ENCODE results near the gene LRCH4.

The LRCH4 gene

GRCh38 chr7:100585511-100586265 lies at the start of gene LRCH4:
LRCH4 (minus strand) TSS chr7:100586129; CDS start chr7:100586100, 29 bp downstream.
- DNase-seq: peak; percentile 60

DNA sequence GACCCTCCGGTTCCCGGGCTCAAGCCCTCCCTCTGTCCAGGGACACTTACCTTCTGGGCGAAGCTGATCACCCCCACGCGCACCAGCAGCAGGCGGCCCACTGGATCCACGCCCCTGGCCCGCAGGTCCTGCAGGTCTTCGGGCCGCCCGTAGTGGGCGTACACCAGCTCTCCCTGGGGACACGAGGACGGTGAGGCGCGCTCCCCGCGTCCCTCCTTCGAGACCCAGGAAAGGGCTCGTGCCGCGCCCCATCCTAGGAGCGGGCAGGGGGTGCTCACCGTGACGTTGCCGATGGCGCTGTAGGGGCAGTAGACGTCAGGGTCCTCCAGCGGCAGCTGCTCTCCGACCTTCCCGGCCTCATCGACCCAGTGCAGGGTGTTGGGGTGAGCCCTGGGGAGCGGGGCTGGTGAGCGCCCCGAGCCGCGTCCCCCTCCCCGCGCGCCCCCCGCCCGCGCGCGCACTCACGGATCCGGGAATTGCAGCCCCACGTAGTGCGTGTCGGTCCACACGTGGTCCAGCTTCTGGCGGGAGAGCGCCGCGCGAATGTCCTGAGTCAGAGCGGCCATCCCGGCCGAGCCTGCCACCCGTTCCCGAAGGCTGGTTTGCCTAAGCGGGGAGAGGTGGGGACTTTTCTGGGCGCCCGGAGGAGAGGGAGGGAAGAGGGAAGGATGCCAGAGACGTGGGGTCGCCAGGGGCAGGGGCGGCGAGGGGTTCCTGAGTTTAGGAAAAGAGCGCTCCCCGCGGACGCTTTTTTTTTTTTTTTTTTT lies 47.2 kb upstream of the LRCH4 start:
- DNase-seq: peak; percentile 80

DNA sequence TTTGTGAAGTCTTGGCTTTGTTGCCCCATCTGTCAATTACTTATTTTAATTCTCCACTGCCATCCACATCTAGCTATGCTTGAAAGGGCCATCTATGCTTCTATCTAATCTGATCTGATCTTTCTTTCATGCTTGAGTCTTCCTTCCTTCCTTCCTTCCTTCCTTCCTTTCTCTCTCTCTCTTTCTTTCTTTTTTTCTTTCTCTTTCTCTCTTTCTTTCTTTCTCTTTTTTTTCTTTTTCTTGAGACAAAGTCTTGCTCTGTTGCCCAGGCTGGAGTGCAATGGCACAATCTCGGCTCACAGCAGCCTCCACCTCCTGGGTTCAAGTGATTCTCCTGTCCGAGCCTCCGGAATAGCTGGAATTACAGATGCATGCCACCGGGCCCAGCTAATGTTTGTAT lies 44.1 kb upstream of the LRCH4 start:
- DNase-seq: no peak

- DNase-seq: peak; percentile 82
These were observed 43.3 kb upstream of the LRCH4 start for GRCh38 chr7:100629117-100629716.

DNA sequence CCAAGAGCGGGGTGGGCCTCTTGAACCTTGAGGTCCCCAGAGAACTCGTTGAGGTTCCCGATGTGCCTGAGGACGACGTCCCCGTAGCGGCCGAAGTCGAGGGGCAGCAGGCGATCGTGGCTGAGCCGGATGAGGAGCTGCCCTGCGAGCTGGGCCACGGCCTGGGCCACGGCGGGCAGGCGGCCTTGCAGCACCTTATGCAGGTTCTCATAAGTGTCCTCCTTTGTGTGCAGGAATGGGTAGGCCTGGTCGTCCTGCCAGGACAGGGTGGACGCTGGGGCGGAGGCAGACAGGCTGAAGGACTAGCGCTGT lies 41.3 kb upstream of the LRCH4 start:
- DNase-seq: peak; percentile 10

DNA sequence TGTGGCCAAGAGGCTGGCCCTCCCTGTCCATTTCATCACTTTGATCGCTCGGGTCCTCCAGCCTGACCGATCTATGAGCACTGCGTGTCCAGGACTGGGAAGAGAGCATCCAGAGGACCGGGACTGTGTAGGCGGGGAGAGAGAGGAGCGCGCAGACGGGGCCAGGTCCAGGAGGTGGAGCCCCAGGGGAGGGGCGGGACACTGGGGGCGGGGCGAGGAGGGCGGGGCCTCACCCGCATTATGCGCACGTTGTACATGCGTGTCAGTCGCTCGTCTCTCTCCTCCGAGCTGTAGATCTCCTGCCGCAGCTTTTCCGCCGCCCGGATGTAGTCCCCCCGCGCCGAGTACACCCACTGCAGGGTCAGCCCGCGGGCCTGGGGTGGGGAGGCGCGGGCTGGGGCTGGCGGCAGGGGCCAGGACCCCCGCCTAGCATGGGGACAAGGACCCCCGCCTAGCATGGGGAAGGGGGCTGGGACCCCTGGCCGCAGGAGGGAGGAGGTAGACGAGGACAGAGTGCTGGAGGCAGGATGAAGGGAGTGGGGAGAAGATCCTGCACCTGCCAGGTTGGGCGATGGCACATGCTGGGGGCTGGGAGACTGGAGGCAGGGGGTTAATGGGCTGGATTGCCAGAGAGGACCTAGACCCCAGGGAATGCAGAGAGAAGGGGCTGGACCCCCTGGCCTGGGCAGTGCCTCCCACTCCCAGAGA lies 40.8 kb upstream of the LRCH4 start:
- peak; percentile 93 for DNase-seq

GRCh38 chr7:100626055-100626454 lies 40.1 kb upstream of the LRCH4 start:
- peak; percentile 23 for DNase-seq

DNA sequence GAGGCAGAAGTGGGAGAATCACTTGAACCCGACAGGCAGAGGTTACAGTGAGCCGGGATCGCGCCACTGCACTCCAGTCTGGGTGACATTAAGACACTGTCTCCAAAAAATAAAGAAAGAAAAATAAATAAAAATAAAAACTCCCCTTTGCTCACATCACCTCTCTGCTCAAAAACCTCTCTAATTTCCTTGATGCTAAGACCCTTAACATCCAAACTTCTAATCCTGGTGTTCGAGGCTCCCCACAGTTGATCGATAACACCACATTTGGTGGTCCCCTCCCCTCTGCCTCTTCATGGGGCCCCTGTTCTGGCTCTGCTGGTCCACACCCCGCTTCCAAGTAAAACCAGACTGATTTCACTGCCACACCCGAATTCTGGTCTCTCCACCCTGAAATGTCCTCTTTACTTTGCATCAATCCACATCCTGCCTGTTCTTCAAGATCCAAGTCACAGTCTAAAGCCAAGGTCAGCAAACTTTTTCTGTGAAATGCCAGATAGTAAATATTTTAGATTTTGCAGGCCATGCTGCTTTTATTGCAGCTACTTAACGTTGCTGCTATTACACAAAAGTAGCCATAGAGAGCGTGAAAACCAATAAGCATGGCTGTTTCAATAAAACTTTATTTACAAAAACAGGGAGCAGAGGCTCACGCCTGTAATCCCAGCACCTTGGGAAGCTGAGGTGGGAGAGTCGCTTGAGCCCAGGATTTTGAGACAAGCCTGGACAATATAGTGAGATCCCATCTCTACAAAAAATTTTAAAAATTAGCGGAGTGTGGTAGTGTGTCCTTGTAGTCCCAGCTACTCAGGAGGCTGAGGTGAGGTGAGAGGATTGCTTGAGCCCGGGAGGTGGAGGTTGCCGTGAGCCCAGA lies 38.3 kb upstream of the LRCH4 start:
- peak; percentile 93 for DNase-seq

GRCh38 chr7:100621554-100621953 lies 35.6 kb upstream of the LRCH4 start:
- no peak for DNase-seq

- DNase-seq: no peak
These were observed 34.9 kb upstream of the LRCH4 start for GRCh38 chr7:100620804-100621203.

DNA sequence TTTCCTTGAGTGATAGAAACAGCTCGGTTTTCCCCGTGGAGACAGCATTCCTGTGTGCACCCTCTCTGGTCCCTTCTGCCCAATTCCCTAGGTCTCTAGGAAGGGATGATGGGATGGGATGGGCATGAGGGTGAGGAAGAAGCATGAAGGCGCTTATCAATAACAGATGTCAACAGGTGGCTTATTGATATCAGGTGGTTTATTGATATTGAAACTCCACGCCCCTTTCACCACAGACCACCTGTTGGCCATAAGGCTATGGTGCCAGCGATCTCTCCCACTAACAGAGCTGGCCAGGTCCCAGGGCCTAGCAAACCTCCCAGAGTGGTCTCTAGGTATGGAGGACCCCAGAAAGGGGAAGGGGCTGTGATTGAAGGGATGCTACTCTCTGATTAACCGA lies 34.3 kb upstream of the LRCH4 start:
- no peak for DNase-seq

DNA sequence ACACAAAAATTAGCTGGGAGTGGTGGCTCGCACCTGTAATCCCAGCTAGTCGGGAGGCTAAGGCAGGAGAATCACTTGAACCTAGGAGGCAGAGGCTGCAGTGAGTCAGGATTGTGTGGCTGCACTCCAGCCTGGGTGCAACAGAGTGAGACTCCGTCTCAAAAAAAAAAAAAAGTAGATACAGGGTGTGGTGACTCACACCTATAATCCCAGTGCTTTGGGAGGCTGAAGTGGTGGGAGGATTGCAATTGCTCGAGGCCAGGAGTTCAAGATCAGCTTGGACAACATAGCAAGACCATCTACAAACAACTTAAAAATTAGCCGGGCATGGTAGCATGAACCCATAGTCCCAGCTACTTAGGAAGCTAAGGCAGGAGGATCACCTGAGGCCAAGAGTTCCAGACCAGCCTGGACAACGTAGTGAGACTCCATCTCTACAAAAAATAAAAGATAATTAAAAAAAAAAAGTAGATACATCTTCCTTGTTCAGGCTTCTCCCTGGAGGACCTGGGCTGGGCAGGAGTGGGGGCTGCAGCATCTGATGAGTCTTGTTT lies 28.5 kb upstream of the LRCH4 start:
- no peak for DNase-seq

GRCh38 chr7:100613412-100614175 lies 27.7 kb upstream of the LRCH4 start:
- peak; percentile 55 for DNase-seq

DNA sequence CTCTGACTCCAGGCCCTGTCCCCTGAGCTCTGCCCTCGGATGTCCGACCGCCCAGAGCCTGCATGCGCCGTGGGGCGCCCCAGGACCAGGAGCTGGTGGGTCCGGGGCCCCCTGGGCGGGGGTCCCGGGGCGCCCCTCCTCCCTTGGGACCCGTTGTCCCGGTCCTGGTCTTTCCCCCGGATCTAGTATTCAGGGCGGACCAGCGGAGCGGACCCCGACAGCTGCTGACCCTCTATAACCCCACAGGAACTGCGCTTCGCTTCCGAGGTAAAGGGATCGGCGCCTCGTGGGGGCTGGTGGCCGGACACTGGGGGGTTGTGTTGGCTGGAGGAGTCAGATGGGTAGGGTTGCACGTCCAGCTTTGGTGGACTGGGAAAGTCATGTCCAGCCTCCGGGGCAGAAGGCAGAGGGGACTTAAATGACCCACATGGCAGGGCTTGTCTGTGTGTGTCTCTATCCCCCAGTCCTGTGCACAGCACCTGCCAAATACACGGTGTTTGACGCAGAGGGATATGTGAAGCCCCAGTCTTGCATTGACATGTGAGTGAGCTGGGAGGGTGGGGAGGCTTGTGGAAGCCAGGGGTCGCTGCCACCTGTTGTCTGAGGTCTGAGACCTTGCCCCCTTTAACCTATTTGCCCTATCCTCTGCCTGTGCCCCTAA lies 26.9 kb upstream of the LRCH4 start:
- peak; percentile 70 for DNase-seq

DNA sequence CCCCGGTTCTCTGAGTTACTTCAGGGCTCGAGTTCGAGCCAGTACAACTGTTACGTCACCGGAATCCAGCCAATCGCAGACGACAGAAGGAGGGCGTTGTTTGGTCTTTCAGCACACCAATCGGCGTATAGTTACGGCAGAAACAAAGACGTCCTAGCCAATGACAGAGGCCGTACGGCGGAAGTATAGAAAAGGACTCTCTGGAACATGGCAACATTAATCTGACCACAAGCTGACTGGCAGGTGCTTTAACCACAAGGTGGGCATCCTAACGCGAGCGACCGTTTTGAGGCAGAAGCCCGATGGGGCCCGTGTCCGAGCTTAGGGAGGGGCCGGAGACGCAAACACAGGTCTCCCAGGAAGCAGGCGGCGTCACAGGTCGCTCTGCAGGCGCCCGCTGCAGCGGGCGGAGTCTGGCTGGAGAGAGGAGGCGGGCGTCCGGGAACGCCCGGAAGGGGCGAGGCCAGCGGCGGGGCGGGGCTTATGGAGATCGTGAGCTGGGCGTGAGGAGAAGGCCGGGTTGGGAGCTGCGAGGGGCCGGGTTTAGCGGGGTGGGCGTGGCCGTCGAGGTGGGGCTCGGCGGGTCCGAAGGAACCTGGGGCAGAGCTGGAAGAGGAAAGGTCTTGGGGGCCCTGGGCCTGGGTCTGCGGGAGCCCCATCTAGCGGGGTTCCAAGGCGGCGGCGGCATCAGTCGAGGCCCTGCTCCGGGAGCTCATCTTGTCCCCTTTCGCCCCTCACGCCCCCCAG lies 26.2 kb upstream of the LRCH4 start, which contains the start of gene MOSPD3:
Gene MOSPD3 (plus strand): TSS at position 558 of the 747 bp plus-strand sequence. CDS start 252 bp downstream, outside the sequence.
- peak; percentile 100 for DNase-seq

DNA sequence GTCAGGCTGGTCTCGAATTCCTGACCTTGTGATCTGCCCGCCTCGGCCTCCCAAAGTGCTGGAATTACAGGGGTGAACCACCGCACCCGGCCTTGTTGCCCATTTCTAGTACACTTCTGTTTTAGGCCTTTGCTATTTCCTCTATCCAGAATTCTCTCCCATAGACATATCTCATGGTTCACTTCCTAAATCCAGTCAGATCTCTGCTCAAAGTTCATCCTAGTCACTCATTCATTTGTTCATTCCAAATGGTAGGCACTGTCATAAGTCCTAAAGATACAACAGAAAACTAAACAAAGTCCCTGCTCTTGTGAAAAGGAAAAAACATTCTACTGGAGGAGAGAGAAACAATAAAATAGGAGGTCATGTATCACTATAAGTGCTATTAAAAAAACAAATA lies 24.0 kb upstream of the LRCH4 start:
- no peak for DNase-seq

DNA sequence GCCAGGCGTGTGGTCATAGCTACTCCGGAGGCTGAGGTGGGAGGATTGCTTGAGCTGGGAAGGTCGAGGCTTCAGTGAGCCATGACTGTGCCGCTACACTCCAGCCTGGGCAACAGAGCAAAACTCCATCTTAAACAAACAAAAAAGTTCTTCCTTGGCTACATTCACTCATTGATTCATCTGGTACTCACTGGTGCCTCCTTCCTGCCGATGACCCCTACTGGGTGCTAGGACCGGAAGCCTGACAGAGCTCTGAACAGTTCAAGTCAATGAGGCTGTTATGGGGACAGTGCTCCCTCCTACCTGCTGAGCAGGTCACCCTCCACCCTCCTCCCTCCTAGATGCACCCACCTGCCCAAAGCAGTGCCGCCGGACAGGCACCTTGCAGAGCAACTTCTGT lies 21.2 kb upstream of the LRCH4 start:
- no peak for DNase-seq

DNA sequence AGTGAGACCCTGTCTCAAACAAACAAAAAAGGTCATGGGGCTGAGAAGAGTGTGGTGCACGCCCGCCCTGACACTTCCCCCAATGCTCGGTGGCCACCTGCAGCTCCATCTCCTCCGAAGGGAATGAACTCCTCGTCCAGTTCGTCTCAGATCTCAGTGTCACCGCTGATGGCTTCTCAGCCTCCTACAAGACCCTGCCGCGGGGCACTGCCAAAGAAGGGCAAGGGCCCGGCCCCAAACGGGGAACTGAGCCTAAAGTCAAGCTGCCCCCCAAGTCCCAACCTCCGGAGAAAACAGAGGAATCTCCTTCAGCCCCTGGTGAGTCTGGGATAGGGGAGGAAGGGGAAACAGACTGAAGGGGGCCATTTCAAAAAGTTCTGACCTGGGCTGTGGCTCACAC lies 20.4 kb upstream of the LRCH4 start:
- no peak for DNase-seq

DNA sequence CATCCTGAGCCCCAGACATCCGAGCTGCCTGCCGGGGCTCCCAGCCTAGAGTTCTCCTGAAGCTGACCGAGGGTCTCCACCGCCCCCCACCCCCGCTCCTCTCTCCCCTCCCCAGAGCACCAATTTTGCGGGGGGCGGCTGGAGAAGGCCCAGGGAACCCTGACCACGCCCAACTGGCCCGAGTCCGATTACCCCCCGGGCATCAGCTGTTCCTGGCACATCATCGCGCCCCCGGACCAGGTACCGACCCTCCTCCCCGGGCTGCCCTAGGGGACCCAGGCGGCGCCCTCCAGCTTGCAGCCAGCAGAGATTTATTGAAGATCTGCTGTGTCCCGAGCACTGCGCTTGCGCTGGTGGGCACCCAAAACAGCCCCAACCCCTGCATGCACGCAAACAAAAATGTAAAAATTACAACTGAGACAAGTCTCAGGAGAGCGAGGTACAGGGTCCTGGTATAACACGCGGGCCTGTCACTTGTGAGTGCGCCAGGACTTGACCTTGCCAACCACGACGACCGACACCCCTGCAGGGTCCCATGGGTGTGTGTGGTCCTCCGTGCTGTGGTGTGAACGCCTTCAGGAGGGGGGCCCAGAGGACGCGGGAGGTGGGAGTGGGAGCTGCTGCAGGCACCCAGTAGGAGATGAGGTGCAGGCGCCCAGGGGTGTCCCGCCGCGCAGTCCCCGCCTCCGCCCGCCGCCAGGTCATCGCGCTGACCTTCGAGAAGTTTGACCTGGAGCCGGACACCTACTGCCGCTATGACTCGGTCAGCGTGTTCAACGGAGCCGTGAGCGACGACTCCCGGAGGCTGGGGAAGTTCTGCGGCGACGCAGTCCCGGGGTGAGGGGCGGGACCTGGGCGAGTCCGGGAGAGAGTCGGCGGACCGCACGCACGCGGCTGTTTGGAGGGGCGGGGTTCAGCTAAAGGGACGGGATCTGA lies 19.3 kb upstream of the LRCH4 start:
- peak; percentile 71 for DNase-seq

Data from hematopoietic multipotent progenitor cell treated with erythropoietin and hydrocortisone succinate and interleukin-3 and kit ligand, for 6 days (in vitro differentiated cells).